ENCODE data around the gene HNRNPA3.

Gene HNRNPA3

GRCh38 chr2:177169810-177170514 is 42.6 kb upstream of the HNRNPA3 start:
- Histone ChIP-seq H3K9me3 (ENCODE audit: control insufficient read depth, insufficient read depth, low read depth, low read length) (no peaks in the 10 kb centered on the region), H3K27ac (ENCODE audit: extremely low read depth, low read depth, low read length) (peak overlapping the region; percentile 42), H3K4me1 (ENCODE audit: control insufficient read depth, insufficient read depth, low read length) (peaks cover 5% of the 10 kb centered on the region), H3K4me3 (ENCODE audit: low read depth, low read length) (no peak overlapping the region), H3K36me3 (ENCODE audit: control insufficient read depth in 2 of 2, insufficient read depth in 1 of 2, low read length in 2 of 2) (no peaks in the 10 kb centered on the region)
- ChIA-PET CTCF (interaction anchor here (0.9 to 2.4 kb wide), 4 partner anchors 28 to 163 kb away, joined by 3 to 8 read pairs (median 4); partner anchors contain the start of gene NFE2L2), POLR2A (no interaction called here)
- no peak for TF ChIP-seq ZNF354C (tag by site-specific recombination; IDR thresholded peaks at IDR 0.05; ENCODE audit: borderline replicate concordance, low read depth)
- TF ChIP-seq SP7 (tag by site-specific recombination; IDR thresholded peaks at IDR 0.05) = no peak
- TF ChIP-seq ZNF473 (tag by site-specific recombination; IDR thresholded peaks at IDR 0.05) = no peak
- TF ChIP-seq ZBTB17 (tag by site-specific recombination; IDR thresholded peaks at IDR 0.05) = peak; percentile 45; the same call in 1 of the 2 replicates
- no peak for TF ChIP-seq OVOL3 (tag by site-specific recombination; IDR thresholded peaks at IDR 0.05)
- TF ChIP-seq CTCF (tag by site-specific recombination; IDR thresholded peaks at IDR 0.05) = 0 out of 2 replicates have a peak, but pooled peaks have one; percentile 11
- TF ChIP-seq PATZ1 (tag by site-specific recombination; IDR thresholded peaks at IDR 0.05) = 0 out of 2 replicates have a peak, but pooled peaks have one; percentile 18
- 0 out of 2 replicates have a peak, but pooled peaks have one; percentile 20 for TF ChIP-seq PRDM10 (tag by site-specific recombination; IDR thresholded peaks at IDR 0.05)
- TF ChIP-seq ZNF701 (tag by site-specific recombination; IDR thresholded peaks at IDR 0.05) = no peak
- TF ChIP-seq, protein P1, sequence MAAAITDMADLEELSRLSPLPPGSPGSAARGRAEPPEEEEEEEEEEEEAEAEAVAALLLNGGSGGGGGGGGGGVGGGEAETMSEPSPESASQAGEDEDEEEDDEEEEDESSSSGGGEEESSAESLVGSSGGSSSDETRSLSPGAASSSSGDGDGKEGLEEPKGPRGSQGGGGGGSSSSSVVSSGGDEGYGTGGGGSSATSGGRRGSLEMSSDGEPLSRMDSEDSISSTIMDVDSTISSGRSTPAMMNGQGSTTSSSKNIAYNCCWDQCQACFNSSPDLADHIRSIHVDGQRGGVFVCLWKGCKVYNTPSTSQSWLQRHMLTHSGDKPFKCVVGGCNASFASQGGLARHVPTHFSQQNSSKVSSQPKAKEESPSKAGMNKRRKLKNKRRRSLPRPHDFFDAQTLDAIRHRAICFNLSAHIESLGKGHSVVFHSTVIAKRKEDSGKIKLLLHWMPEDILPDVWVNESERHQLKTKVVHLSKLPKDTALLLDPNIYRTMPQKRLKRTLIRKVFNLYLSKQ (tag by site-specific recombination; IDR thresholded peaks at IDR 0.05; ENCODE audit: borderline replicate concordance) = no peak
- peak; percentile 68 for TF ChIP-seq ZNF335 (tag by site-specific recombination; conservative IDR thresholded peaks at IDR 0.05)
- TF ChIP-seq, protein P2, sequence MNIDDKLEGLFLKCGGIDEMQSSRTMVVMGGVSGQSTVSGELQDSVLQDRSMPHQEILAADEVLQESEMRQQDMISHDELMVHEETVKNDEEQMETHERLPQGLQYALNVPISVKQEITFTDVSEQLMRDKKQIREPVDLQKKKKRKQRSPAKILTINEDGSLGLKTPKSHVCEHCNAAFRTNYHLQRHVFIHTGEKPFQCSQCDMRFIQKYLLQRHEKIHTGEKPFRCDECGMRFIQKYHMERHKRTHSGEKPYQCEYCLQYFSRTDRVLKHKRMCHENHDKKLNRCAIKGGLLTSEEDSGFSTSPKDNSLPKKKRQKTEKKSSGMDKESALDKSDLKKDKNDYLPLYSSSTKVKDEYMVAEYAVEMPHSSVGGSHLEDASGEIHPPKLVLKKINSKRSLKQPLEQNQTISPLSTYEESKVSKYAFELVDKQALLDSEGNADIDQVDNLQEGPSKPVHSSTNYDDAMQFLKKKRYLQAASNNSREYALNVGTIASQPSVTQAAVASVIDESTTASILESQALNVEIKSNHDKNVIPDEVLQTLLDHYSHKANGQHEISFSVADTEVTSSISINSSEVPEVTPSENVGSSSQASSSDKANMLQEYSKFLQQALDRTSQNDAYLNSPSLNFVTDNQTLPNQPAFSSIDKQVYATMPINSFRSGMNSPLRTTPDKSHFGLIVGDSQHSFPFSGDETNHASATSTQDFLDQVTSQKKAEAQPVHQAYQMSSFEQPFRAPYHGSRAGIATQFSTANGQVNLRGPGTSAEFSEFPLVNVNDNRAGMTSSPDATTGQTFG (tag by site-specific recombination; IDR thresholded peaks at IDR 0.05; ENCODE audit: borderline replicate concordance) = no peak
